ENCODE measurements around the gene MCAT.

Gene MCAT

GRCh38 chr22:43176090-43176489, 32.9 kb upstream of the MCAT start:
- no peaks in the 10 kb centered on the region for H3K9me3 ChIP-seq (ENCODE audit: low read depth, low read length)
- TF ChIP-seq EZH2 (IDR thresholded peaks at IDR 0.05) (no peak), FOXP2 (optimal IDR thresholded peaks at IDR 0.05; ENCODE audit: control extremely low read depth, extremely low read length, insufficient read depth) (no peak), POLR2AphosphoS5 (IDR thresholded peaks at IDR 0.05; ENCODE audit: borderline replicate concordance, low read depth, low read length) (no peak)
- H3K9ac ChIP-seq (ENCODE audit: insufficient read length) = no peak overlapping the region
- no peak overlapping the region for H3K27ac ChIP-seq
- no peak overlapping the region for H3K4me3 ChIP-seq
- DNase-seq (ENCODE audit: low read depth, low spot score) = no peak
- H3K36me3 ChIP-seq (ENCODE audit: insufficient read depth, low read length) = peaks cover 75% of the 10 kb centered on the region

- TF ChIP-seq POLR2AphosphoS5 (IDR thresholded peaks at IDR 0.05; ENCODE audit: borderline replicate concordance, low read depth, low read length) (no peak), FOXP2 (optimal IDR thresholded peaks at IDR 0.05; ENCODE audit: control extremely low read depth, extremely low read length, insufficient read depth) (no peak), EZH2 (IDR thresholded peaks at IDR 0.05) (no peak)
- no peak overlapping the region for H3K9ac ChIP-seq (ENCODE audit: insufficient read length)
- no peak overlapping the region for H3K4me3 ChIP-seq
- DNase-seq (ENCODE audit: low read depth, low spot score) = no peak
- peaks cover 65% of the 10 kb centered on the region for H3K36me3 ChIP-seq (ENCODE audit: insufficient read depth, low read length)
- H3K9me3 ChIP-seq (ENCODE audit: low read depth, low read length) = no peaks in the 10 kb centered on the region
- H3K27ac ChIP-seq = no peak overlapping the region
These were observed 31.8 kb upstream of the MCAT start for GRCh38 chr22:43174941-43175531.

GRCh38 chr22:43173976-43174720, 30.9 kb upstream of the MCAT start:
- DNase-seq (ENCODE audit: low read depth, low spot score) = no peak
- Histone ChIP-seq H3K9ac (ENCODE audit: insufficient read length) (no peak overlapping the region), H3K27ac (no peak overlapping the region), H3K36me3 (ENCODE audit: insufficient read depth, low read length) (peaks cover 61% of the 10 kb centered on the region), H3K4me3 (no peak overlapping the region), H3K9me3 (ENCODE audit: low read depth, low read length) (no peaks in the 10 kb centered on the region)
- TF ChIP-seq POLR2AphosphoS5 (IDR thresholded peaks at IDR 0.05; ENCODE audit: borderline replicate concordance, low read depth, low read length) (no peak), FOXP2 (optimal IDR thresholded peaks at IDR 0.05; ENCODE audit: control extremely low read depth, extremely low read length, insufficient read depth) (no peak), EZH2 (IDR thresholded peaks at IDR 0.05) (no peak)

GRCh38 chr22:43173566-43173965, 30.4 kb upstream of the MCAT start:
- Histone ChIP-seq H3K9ac (ENCODE audit: insufficient read length) (no peak overlapping the region), H3K9me3 (ENCODE audit: low read depth, low read length) (no peaks in the 10 kb centered on the region), H3K27ac (no peak overlapping the region), H3K36me3 (ENCODE audit: insufficient read depth, low read length) (peaks cover 55% of the 10 kb centered on the region), H3K4me3 (no peak overlapping the region)
- no peak for DNase-seq (ENCODE audit: low read depth, low spot score)
- TF ChIP-seq FOXP2 (optimal IDR thresholded peaks at IDR 0.05; ENCODE audit: control extremely low read depth, extremely low read length, insufficient read depth) = no peak
- TF ChIP-seq POLR2AphosphoS5 (IDR thresholded peaks at IDR 0.05; ENCODE audit: borderline replicate concordance, low read depth, low read length) = no peak
- TF ChIP-seq EZH2 (IDR thresholded peaks at IDR 0.05) = no peak

- Histone ChIP-seq H3K4me3 (no peak overlapping the region), H3K9ac (ENCODE audit: insufficient read length) (no peak overlapping the region), H3K36me3 (ENCODE audit: insufficient read depth, low read length) (peaks cover 53% of the 10 kb centered on the region), H3K27ac (no peak overlapping the region), H3K9me3 (ENCODE audit: low read depth, low read length) (no peaks in the 10 kb centered on the region)
- TF ChIP-seq POLR2AphosphoS5 (IDR thresholded peaks at IDR 0.05; ENCODE audit: borderline replicate concordance, low read depth, low read length) (no peak), FOXP2 (optimal IDR thresholded peaks at IDR 0.05; ENCODE audit: control extremely low read depth, extremely low read length, insufficient read depth) (no peak), EZH2 (IDR thresholded peaks at IDR 0.05) (no peak)
- no peak for DNase-seq (ENCODE audit: low read depth, low spot score)
These were observed 29.0 kb upstream of the MCAT start for GRCh38 chr22:43172191-43172590.

GRCh38 chr22:43171607-43172006, 28.4 kb upstream of the MCAT start:
- no peaks in the 10 kb centered on the region for H3K9me3 ChIP-seq (ENCODE audit: low read depth, low read length)
- TF ChIP-seq FOXP2 (optimal IDR thresholded peaks at IDR 0.05; ENCODE audit: control extremely low read depth, extremely low read length, insufficient read depth) (no peak), POLR2AphosphoS5 (IDR thresholded peaks at IDR 0.05; ENCODE audit: borderline replicate concordance, low read depth, low read length) (no peak), EZH2 (IDR thresholded peaks at IDR 0.05) (no peak)
- DNase-seq (ENCODE audit: low read depth, low spot score) = no peak
- H3K27ac ChIP-seq = no peak overlapping the region
- H3K4me3 ChIP-seq = no peak overlapping the region
- H3K9ac ChIP-seq (ENCODE audit: insufficient read length) = no peak overlapping the region
- peaks cover 53% of the 10 kb centered on the region for H3K36me3 ChIP-seq (ENCODE audit: insufficient read depth, low read length)

GRCh38 chr22:43171019-43171491, 27.9 kb upstream of the MCAT start:
- Histone ChIP-seq H3K9ac (ENCODE audit: insufficient read length) (no peak overlapping the region), H3K27ac (no peak overlapping the region), H3K9me3 (ENCODE audit: low read depth, low read length) (no peaks in the 10 kb centered on the region), H3K4me3 (no peak overlapping the region), H3K36me3 (ENCODE audit: insufficient read depth, low read length) (peaks cover 51% of the 10 kb centered on the region)
- no peak for DNase-seq (ENCODE audit: low read depth, low spot score)
- TF ChIP-seq EZH2 (IDR thresholded peaks at IDR 0.05) (no peak), POLR2AphosphoS5 (IDR thresholded peaks at IDR 0.05; ENCODE audit: borderline replicate concordance, low read depth, low read length) (no peak), FOXP2 (optimal IDR thresholded peaks at IDR 0.05; ENCODE audit: control extremely low read depth, extremely low read length, insufficient read depth) (no peak)

GRCh38 chr22:43170131-43170480, 26.9 kb upstream of the MCAT start:
- Histone ChIP-seq H3K4me3 (no peak overlapping the region), H3K9ac (ENCODE audit: insufficient read length) (no peak overlapping the region), H3K27ac (no peak overlapping the region), H3K9me3 (ENCODE audit: low read depth, low read length) (no peaks in the 10 kb centered on the region), H3K36me3 (ENCODE audit: insufficient read depth, low read length) (peaks cover 44% of the 10 kb centered on the region)
- TF ChIP-seq EZH2 (IDR thresholded peaks at IDR 0.05) (no peak), POLR2AphosphoS5 (IDR thresholded peaks at IDR 0.05; ENCODE audit: borderline replicate concordance, low read depth, low read length) (no peak), FOXP2 (optimal IDR thresholded peaks at IDR 0.05; ENCODE audit: control extremely low read depth, extremely low read length, insufficient read depth) (no peak)
- no peak for DNase-seq (ENCODE audit: low read depth, low spot score)
